HG03469 (cell line): ENCODE measurements around the gene KIF26B.
"Not testable (repeated sequence)": the region's sequence is repeated elsewhere in the genome, so short reads cannot be mapped to it uniquely, and the experiment has no call there.

Experiments
- ATAC-seq: cut with Tn5 transposase; IDR thresholded peaks from one replicate; pipeline ENCODE4 v1.9.1; 2021; ENCODE audit warnings: mild to moderate bottlenecking, moderate library complexity, moderate number of reproducible peaks; ENCODE audit not compliant: unreplicated experiment

Gene KIF26B

GRCh38 chr1:245377854-245378253 is 223.1 kb downstream of the KIF26B start:
- ATAC-seq: no peak

- no peak for ATAC-seq
Measured at GRCh38 chr1:245378311-245378722, 223.5 kb downstream of the KIF26B start.

- ATAC-seq: no peak
Measured at GRCh38 chr1:245378745-245379144, 224.0 kb downstream of the KIF26B start.

GRCh38 chr1:245380790-245381535 is 226.2 kb downstream of the KIF26B start:
- ATAC-seq: no peak

- no peak for ATAC-seq
Measured at GRCh38 chr1:245382981-245383380, 228.2 kb downstream of the KIF26B start.

GRCh38 chr1:245383396-245384330 is 228.9 kb downstream of the KIF26B start:
- ATAC-seq: no peak

- ATAC-seq: no peak
Measured at GRCh38 chr1:245386297-245386971, 231.6 kb downstream of the KIF26B start.

GRCh38 chr1:245388687-245389086 is 233.9 kb downstream of the KIF26B start:
- ATAC-seq: no peak

GRCh38 chr1:245389873-245390272 is 235.1 kb downstream of the KIF26B start:
- ATAC-seq: no peak

GRCh38 chr1:245390975-245391374 is 236.2 kb downstream of the KIF26B start:
- ATAC-seq: no peak

GRCh38 chr1:245393694-245394093 is 238.9 kb downstream of the KIF26B start:
- no peak for ATAC-seq

GRCh38 chr1:245395680-245396079 is 240.9 kb downstream of the KIF26B start:
- no peak for ATAC-seq

GRCh38 chr1:245396615-245397014 is 241.8 kb downstream of the KIF26B start:
- ATAC-seq: no peak

- no peak for ATAC-seq
Measured at GRCh38 chr1:245397771-245398170, 243.0 kb downstream of the KIF26B start.

- no peak for ATAC-seq
Measured at GRCh38 chr1:245398180-245398579, 243.4 kb downstream of the KIF26B start.

- no peak for ATAC-seq
Measured at GRCh38 chr1:245401881-245402587, 247.2 kb downstream of the KIF26B start.

- ATAC-seq: not testable (repeated sequence)
Measured at GRCh38 chr1:245402998-245403397, 248.2 kb downstream of the KIF26B start.

GRCh38 chr1:245404527-245404926 is 249.7 kb downstream of the KIF26B start:
- ATAC-seq: no peak

GRCh38 chr1:245404952-245405351 is 250.2 kb downstream of the KIF26B start:
- ATAC-seq: no peak

- no peak for ATAC-seq
Measured at GRCh38 chr1:245406426-245406825, 251.6 kb downstream of the KIF26B start.

- ATAC-seq: no peak
Measured at GRCh38 chr1:245407983-245408382, 253.2 kb downstream of the KIF26B start.
